ENCODE data around the gene POLG. TPM values are rescaled to one million over a fixed set of nuclear protein-coding genes. Genes with fewer than 3 reads are reported as not detected.

POLG gene
- total and polyA plus RNA-seq, 8 donors, result 22.7 to 172 (median 54.7) TPM

DNA sequence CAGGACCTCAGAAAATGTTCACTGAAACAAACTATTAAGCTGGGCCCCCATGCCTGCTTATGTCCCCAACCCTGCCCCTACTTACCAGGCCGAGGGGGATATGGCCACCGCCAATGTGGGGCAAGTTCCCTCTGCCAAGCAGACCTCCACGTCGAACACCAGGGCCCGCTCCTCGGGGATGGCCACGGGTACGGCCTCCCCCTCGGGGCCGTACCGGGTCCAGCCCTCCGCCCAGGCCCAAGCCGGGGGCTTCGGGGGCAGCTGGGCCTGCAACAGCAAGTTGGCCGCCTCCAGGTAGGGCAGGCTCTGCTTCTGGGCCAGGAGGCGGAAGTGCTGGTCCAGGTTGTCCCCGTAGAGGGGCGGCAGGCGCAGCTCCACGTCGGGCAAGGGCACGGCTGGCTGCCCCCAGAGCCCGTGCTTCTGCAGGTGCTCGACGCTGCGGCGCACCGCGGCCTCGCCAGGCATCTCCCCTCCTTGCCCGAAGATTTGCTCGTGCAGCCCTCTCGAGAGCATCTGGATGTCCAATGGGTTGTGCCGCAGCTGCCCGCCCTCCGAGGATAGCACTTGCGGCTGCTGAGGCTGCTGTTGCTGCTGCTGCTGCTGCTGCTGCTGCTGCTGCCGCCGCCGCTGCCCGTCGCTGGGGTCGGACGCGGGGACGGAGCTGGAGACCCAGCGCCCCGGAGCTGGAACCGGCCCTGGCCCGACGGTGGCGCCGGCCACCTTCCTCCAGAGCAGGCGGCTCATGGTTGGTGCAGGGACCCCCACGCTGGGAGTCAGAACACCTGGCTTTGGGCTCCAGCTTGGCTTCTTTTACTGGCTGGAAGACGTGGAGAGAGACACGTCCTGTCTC is 1.4 kb downstream of the POLG start:
- Histone ChIP-seq H3K9me3 (no peaks in the 10 kb centered on the region), H3K36me3 (peaks cover 48 to 54% (median 52%) of the 10 kb centered on the region in 4 donors), H3K27ac (peak overlapping the region in 2 of 5 donors; percentile 93 to 94), H3K4me3 (peak overlapping the region; percentile 86 to 99 (median 92)), H3K4me1 (peaks cover 59 to 69% (median 62%) of the 10 kb centered on the region in 4 donors), H3K27me3 (no peaks in the 10 kb centered on the region)
- no peak for TF ChIP-seq POLR2AphosphoS5 (IDR thresholded peaks at IDR 0.05)
- TF ChIP-seq EP300 (IDR thresholded peaks at IDR 0.05), result no peak
- TF ChIP-seq POLR2A (IDR thresholded peaks at IDR 0.05), result no peak
- TF ChIP-seq CTCF (IDR thresholded peaks at IDR 0.05), result no peak
- intact Hi-C loops (cut with DNase I; ENCODE audit: low total_unique reads), result no loop called here
- DNase-seq, result no peak
- 86 to 93% (median 91%) methylated on average over 37 to 57 of the region's 57 CpGs for WGBS, 5 donors

DNA sequence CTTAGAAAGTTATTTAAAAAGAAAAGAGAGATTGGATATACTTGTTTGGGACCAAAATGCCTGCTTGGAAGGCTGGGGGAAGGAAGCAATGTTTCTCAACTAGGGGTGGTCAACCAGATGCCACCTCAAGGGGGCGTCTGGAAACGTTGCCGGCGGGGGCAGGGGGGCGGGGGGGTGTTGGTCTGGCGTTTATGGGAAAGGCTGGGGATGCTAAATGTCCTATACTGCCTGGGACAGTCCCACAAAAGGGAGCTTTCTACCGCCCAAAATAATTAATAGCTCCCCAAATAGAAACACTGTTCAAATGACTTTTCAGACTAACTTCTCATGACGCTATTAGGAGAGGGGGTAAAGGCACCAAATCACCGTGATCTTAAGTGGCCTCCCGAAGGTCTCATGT is 2.2 kb downstream of the POLG start:
- H3K27me3 ChIP-seq, result no peaks in the 10 kb centered on the region
- no peak overlapping the region for H3K27ac ChIP-seq
- H3K9me3 ChIP-seq, result no peaks in the 10 kb centered on the region
- peak in 1 of 7 experiments; percentile 20 for TF ChIP-seq CTCF (IDR thresholded peaks at IDR 0.05)
- TF ChIP-seq EP300 (IDR thresholded peaks at IDR 0.05), result no peak
- TF ChIP-seq POLR2AphosphoS5 (IDR thresholded peaks at IDR 0.05), result no peak
- H3K4me1 ChIP-seq, result peaks cover 59 to 77% (median 63%) of the 10 kb centered on the region in 4 donors
- H3K36me3 ChIP-seq, result peaks cover 56 to 62% (median 60%) of the 10 kb centered on the region in 4 donors
- H3K4me3 ChIP-seq, result peak overlapping the region in 2 of 4 donors; percentile 88 to 99
- intact Hi-C loops (cut with DNase I; ENCODE audit: low total_unique reads), result no loop called here
- DNase-seq, result no peak
- 20 to 35% (median 25%) methylated on average over 9 to 10 of the region's 10 CpGs for WGBS, 5 donors

GRCh38 chr15:89330881-89331595 is 3.6 kb downstream of the POLG start:
- Histone ChIP-seq H3K27ac (no peak overlapping the region), H3K36me3 (peaks cover 70 to 76% (median 74%) of the 10 kb centered on the region in 4 donors), H3K4me3 (peak overlapping the region in 2 of 4 donors; percentile 6 to 88), H3K27me3 (no peaks in the 10 kb centered on the region), H3K9me3 (no peaks in the 10 kb centered on the region), H3K4me1 (peaks cover 59 to 80% (median 64%) of the 10 kb centered on the region in 4 donors)
- no peak for TF ChIP-seq POLR2A (IDR thresholded peaks at IDR 0.05)
- TF ChIP-seq CTCF (IDR thresholded peaks at IDR 0.05), result no peak
- no peak for TF ChIP-seq POLR2AphosphoS5 (IDR thresholded peaks at IDR 0.05)
- no peak for TF ChIP-seq EP300 (IDR thresholded peaks at IDR 0.05)
- 71 to 78% (median 76%) methylated on average over 7 of the region's 7 CpGs for WGBS, 5 donors
- intact Hi-C loops (cut with DNase I; ENCODE audit: low total_unique reads), result no loop called here
- no peak for DNase-seq

- Histone ChIP-seq H3K27ac (peak overlapping the region in 4 of 5 donors; percentile 1 to 35 (median 22)), H3K4me1 (peaks cover 50 to 71% (median 56%) of the 10 kb centered on the region in 4 donors)
These were observed 4.5 kb downstream of the POLG start for GRCh38 chr15:89330119-89330518.

More at GRCh38 chr15:89330119-89330518, 4.5 kb downstream of the POLG start:
- TF ChIP-seq POLR2A (IDR thresholded peaks at IDR 0.05) (no peak), POLR2AphosphoS5 (IDR thresholded peaks at IDR 0.05) (no peak), EP300 (IDR thresholded peaks at IDR 0.05) (no peak), CTCF (IDR thresholded peaks at IDR 0.05) (no peak)
- DNase-seq, result peak in 1 of 2 donors; percentile 23
- peak overlapping the region in 1 of 4 donors; percentile 6 for H3K4me3 ChIP-seq
- no peaks in the 10 kb centered on the region for H3K27me3 ChIP-seq
- H3K36me3 ChIP-seq, result peaks cover 79 to 85% (median 83%) of the 10 kb centered on the region in 4 donors
- 27 to 71% (median 43%) methylated on average over 6 of the region's 6 CpGs for WGBS, 5 donors
- no peaks in the 10 kb centered on the region for H3K9me3 ChIP-seq
- intact Hi-C loops (cut with DNase I; ENCODE audit: low total_unique reads), result no loop called here

All from stomach (tissue), 9 donors.